ENCODE data around the gene TAS2R60.
"Not testable (repeated sequence)": the region's sequence is repeated elsewhere in the genome, so short reads cannot be mapped to it uniquely, and the experiment has no call there.

TAS2R60 gene

DNA sequence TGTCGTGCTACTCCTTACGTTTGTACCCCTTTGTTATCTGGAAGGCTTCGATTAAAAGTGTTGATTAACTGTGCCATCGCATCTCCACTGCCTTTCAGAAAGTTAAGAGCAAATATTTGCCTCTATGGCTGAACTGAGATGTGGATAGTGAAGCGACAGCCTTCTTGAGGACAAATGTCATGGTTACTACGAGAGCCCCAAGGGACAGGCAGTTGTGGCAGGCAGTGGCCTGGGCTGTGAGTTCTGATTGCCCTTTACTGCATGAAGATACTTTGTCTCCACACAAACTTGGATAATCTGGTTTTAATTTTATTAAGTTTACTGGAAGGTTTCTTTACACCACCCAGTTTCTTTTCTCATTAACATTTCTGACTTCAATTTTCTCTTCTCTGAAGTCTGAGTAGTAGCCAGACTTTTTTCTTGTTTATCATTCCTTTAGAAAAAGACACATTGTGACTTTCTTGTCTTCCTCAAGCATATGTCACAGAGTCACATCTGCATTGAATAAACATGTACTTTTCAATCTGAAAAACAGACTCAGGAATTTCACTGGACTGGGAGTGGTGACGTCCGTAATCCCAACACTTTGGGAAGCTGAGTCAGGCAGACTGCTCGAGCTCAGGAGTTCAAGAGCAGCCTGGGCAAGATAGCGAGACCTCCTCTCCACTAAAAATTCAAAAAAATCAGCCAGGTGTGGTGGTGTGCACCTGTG lies 36.0 kb downstream of the TAS2R60 start:
- DNase-seq: no peak

DNA sequence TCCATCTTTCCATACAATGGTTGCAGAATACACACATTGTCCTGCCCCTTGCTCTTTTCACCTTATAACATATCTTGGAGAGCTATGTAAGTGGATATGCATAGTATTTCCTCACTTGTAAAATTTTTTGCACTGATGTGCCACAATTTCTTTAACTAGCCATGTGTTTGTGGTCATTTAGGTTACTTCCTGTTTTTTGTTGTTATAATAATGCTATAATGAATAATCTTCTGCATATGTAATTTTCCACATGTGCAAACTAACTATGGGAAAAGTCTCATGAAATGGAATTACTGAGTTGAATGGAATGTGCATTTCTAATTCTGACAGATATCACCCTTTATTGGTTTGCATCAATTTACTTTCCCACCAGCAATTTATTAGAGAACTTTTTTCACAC lies 37.2 kb downstream of the TAS2R60 start:
- DNase-seq: no peak

DNA sequence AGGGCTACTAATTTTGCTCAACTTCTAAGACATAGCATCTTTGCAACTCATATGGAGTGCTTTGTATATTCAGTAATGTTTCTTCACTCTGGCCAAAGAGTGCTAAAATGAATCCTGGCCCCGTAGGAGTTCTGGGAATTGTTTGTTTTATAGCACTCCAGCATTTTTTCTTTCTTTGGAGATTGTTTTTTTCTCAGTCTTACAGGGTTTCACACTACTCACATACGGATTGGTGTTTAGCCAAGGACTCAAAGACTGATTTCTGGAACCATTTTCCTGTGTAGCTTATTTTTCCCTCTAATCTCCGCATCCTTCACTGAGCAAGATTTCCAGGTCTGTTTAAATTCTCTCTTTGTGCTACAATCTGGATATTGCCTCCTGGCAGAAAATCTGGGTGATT lies 40.9 kb downstream of the TAS2R60 start:
- no peak for DNase-seq

DNA sequence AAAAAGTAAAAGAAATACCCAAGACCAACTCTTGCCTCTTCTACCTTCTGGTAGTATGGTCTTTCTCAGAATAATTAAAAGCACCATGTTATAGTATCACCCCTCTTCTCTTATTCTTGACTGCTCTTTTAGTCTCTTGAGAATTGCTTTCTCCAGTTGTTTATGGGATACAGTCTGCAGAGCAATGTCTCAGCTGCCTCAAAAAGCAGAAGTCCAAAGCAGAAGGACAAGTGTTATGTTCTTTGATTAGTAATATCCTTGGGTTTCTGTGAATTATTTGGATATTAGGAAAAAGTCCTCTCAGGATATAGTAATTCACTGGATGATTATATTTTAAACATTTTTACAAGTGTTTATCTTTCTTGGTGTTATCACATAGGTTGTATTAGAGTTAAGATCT lies 41.8 kb downstream of the TAS2R60 start:
- DNase-seq: no peak

DNA sequence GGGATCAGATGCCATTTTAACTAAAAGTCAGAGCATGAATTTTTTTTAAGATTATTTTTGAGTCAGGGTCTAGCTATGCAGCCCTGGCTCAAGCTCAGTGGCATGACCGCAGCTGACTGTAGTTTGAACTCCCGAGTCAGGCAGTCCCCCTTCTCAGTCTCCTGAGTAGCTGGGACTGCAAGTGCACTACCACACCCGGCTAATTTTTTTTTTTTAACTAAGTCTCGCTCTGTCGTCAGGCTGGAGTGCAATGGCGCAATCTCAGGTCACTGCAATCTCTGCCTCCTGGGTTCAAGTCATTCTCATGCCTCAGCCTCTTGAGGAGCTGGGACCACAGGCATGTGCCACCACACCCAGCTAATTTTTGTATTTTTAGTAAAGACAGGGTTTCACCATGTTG lies 42.2 kb downstream of the TAS2R60 start:
- DNase-seq: no peak

DNA sequence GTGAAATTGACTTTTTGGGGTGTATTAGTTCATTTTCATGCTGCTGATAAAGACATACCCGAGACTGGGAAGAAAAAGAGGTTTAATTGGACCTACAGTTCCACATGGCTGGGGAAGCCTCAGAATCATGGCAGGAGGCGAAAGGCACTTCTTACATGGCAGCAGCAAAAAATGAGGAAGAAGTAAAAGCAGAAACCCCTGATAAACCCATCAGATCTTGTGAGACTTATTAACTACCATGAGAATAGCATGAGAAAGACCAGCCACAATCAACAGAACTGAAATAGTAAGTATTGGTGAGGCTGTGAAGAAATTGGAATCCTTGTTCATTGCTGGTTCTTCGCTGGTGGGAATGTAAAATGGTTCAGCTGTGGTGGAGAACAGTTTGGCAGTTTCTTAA lies 43.0 kb downstream of the TAS2R60 start:
- not testable (repeated sequence) for DNase-seq

DNA sequence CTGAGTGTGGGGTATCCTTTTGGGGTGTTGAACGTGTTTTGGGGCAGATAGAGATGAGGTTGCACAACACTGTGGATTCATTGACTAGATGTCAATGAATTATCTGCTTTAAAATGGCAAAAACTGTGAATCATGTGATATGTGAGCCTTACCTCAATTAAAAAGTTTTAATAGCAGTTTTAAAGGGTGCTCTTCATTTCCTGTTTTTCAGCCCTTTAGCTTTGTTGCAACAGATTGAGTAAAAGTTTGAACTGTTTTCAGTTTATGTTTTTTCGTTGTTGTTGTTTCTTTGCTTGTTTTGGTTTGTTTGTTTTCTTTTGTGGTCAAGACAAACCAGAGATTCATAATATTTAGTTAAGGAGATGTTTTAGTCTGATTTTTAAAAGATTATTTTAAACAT lies 43.8 kb downstream of the TAS2R60 start:
- DNase-seq: no peak

DNA sequence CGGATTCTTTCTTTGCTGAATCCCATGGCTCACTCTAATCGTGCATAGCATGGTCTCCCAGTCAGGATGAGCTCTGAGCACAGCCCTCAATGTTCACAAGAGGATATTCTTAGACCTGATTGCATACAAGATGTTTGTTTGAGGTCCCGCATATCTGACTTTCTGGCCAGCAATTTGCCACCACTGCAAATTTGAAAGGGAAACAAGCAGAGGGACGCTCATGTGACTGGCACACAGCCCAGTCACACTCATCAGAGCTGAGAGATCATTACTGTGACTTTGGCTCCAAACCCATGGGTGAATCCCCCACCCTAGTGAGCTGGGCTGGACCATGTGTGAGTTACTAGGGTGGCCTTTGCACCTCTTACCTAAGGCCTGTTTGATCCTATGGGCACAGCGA lies 44.3 kb downstream of the TAS2R60 start:
- no peak for DNase-seq

DNA sequence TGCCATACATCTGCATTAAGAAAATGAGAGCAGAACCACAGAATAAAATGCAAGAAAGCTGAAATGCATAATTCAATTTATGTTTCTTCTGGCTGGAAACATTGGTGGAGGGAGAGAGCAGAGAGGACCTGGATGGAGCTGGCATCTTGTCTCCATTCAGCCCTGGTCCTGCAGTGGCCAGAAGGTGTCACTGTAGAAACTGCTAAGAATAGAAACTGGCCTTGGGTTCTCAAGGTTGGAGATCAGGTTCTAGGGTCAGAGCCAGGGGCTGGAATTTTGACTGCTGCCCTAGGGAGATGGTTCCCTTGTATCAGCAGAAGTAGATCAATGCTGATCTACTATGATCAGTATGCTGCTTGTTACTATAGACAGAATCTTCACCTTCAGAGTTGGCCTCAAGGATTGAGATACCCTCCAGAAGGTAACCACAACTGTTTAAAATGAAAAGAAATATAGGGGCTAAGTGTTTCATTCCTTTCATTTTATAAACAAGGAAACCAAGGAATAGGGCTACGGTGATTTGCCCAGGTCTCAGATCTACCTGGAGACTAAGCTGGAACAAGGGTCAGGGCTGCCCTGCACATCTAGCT lies 47.6 kb downstream of the TAS2R60 start:
- DNase-seq: peak; percentile 17

DNA sequence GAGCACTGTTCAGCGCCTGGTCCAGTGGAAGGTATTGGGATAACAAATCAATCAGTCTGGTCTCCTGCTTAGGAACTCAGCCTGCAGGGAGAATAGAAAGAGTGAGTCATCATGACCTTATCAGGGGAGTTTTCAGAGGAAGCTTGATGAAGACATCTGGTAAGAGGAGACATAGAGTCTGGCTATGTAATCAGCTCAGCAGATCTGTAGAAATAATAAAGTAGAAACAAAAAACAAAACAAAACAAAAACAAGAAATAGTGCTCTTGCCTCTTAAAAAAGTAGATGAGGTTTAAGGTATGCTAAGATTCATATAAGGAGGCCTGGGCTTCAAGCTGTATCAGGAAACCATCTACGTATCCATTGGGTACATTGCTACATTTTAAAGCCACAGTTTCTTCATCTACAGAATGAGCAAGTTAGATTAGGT lies 48.8 kb downstream of the TAS2R60 start:
- DNase-seq: peak; percentile 18

DNA sequence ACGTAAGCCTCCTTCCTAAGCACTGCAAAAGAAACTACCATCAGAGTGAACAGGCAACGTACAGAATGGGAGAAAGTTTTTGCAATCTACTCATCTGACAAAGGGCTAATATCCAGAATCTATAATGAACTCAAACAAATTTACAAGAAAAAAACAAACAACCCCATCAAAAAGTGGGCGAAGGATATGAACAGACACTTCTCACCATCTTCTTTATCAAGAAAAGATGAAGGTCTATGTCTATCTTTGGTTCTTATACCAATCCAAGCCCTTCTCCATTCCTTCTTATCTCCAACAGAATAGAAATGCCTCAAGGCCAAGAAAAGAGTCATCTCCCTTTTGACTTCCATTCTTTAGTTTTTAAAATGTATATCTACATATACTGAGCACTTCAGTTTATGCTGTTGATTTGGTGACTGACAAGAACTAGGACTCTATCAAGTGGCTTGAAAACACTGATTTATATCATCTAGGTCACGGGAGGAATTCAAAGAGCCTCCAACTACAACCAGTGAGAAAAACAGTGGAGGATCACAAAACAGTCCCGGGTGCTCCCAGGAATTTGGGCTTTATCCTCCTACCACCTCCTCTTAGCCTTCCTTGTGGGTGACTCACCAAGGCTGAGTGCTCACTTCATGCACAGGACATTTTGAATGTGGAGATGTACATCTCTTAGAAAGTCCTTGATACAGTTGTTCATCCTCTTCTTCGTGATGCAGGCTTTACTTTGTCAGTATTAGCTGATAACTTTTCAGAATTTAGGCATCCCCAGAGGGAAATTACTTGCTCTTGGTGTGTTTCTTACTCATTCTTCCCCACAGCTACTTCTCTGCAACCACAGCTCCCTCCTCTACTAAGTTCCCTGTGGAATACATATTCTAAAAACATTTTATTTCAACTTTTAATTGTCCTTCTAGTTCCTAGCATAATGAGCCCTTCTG lies 49.8 kb downstream of the TAS2R60 start:
- DNase-seq: no peak

DNA sequence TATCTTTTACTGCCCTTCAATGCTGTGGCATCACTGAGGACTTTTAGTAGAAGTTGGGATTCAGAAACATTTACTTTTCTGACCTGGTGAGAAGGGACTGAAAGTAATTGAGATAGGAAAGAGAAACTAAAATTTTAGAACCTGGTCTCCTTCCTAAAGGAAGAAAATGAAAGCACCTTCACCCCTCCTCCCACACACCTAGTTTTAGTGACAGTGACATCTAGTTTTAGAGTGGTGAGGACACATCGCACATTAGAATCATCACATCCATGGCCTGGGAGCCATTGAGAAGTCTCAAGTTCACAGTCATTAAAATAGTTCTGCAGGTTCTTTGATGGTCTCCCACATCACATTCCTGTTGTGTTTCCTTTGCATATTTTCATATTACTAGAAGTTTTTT lies 50.5 kb downstream of the TAS2R60 start:
- DNase-seq: no peak

Data from activated CD4-positive, alpha-beta T cell treated with anti-CD3 and anti-CD28 coated beads, Interleukin-10, Interleukin-2, amounts not matched to agents 100 ng/mL and 50 ng/mL, durations not matched to agents 16 hours and 8 hours (primary cell).